ENCODE results near the gene PLEKHA6.

The PLEKHA6 gene

DNA sequence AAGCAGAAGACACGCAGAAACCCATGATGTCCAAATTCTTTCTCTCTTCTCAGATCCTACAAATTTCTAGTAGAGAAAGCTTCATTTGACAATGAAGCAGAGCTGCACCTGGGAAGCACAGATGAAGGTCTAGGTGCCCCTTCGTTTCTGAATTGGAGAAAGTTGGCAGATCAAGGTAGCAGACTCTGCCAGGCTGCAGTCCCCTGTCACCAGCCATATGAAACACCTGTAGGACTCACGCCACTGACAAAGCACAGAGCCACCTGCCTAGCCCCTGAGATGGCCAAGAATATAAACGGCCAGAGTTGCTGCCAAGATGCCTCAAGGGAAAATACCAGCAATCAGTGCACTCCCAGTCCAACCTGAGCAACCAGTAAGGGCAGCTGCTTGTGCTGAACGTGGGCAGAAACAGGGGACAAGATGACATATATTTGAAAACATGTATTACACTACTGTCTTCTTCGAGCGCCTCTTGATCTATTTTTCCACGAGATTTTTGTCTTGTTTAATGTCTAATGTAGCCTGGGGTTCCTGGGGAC is 20.6 kb upstream of the PLEKHA6 start:
- no peak for DNase-seq (ENCODE audit: low read depth)

DNA sequence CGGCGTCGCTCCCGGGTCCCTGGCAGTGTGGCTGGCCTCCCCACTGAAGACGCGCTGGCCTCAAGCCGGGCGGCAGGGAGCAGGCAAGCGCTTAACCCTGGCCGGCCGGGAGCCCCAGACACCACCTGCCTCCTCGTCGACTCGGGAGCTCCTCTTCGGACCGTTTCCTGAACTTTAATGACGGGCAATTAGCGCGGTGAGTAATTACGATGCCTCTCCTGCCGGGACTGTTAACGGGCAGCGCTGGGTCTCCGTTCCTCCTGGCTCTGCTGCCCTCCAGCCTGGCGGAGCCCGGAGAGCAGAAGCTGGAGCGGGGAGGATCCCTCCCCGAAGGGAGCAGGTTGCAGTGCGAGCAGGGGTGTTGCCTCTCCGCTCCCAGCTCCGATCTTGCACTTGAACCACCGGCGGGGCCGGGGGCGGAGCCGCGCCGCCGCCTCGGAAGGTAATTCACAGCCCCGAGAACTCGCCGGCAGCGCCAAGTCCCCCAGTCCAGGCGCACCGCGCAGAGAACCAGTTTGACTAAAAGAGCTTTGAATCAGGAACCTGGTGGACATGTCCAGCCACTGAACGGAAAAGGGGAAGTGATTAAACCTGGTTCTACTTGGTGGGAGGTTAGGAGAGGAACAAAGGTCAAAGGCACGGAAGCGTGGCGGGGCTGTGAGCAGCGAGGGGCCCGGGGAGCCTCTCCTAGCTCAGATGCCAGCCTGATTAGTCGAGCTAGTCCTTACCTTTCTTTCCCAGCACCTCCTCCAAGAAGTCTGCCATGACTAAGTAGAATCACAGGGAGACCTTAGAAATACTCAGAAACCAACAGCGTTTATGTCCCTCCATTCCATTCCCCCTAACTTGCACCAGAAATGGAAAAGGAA is 18.3 kb upstream of the PLEKHA6 start:
- peak; percentile 46 for DNase-seq (ENCODE audit: low read depth)

DNA sequence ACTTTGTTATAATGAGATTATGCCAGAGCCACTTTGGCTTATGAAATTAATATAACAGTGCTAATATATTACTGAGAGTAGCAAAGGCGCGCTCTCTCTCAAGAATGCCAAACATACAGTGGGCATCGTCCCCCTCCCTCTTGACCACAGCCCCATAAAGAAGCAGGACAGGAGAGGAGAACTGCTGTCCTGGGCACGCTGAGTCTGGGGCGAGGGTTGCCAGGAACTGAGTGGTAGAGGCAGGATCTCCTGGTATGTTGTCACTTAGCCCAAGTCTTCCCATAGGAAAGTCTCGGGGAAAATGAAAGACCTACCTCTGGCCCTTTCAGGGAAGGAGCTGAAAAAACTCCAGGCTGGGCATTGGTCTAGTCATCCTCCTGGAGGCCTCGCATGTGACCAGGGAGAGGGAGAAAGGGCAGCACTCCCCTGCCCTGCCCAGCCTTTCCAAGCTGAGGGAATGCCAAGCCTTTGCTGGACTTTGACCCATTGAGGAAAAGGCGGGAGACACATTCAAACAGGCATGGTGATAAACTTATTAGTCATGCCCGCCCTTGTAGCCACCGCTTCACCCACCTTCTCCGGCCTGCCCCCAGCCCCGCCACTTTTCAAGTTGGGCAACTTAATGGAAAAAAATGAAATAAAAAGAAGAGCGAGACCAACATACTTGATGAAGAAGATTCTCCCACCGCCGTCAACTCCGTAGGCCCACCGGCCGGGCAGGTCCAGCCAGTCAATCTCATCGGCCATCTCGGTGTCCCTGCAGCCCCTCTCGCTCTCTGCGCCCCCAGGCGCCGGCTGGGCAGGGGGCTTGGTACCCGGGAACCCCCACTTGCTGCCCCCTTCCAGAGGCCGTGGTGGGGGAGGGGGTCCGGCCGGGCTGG is 17.4 kb upstream of the PLEKHA6 start:
- no peak for DNase-seq (ENCODE audit: low read depth)

- DNase-seq (ENCODE audit: low read depth) = no peak
Measured at GRCh38 chr1:204376465-204376864, 16.7 kb upstream of the PLEKHA6 start.

DNA sequence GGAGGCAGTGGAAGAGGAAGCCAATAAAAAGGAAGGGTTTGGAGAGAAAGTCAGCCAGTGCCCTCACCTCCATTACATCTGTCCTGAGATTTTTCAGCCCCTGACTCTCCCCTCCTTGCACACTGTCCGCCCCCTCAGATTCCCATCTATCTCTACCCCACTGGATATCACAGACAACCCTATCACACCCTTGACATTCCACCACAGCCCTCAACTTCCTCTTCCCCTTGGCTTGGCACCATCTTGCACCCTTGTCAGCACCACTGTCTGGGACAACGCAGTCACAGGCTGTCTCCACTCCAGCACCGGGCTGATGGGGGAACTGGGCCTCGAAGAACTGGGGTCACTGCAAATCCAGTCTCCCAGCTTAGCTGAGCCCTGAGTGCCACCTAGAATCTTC is 14.2 kb upstream of the PLEKHA6 start:
- no peak for DNase-seq (ENCODE audit: low read depth)

DNA sequence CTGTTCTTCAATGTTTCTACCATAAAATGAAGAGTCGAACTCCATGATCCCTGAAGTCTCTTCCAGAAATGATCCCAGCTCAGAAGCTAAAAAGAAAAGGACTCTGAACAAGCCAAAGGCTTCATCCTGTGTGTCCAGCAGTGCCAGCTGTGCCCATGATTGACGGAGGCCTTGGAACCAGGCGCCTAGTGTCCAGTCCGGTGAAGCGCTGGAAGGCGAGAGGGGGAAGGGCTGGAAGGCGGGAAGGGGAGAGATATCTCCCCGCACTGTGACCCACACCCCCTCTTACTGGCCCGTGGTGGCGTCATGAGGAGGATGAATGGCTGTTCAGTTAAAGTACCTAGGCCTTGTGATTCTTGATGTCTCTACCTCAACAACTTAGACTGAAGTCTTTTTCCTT is 10.4 kb upstream of the PLEKHA6 start:
- no peak for DNase-seq (ENCODE audit: low read depth)

- DNase-seq (ENCODE audit: low read depth) = no peak
Measured at GRCh38 chr1:204368996-204369726, 9.4 kb upstream of the PLEKHA6 start.

DNA sequence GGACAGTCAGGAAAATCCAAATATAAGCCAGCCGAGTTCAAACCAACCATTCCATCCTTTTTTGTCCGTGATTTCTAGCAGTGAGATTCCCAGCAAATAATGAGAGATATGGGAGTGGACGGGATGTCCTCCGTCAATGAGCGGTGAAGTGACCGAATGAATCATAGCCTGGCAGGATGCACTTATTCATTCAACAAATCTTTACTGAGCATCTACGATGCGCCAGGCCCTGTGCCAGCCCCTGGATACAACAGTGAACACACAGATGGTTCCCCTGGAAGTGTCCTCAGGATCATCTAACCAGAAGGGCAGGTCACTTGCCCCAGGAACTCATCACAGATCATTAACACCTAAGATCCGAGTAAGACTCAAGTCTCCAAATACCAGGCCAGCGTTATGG is 8.2 kb upstream of the PLEKHA6 start:
- peak; percentile 49 for DNase-seq (ENCODE audit: low read depth)

- DNase-seq (ENCODE audit: low read depth) = peak; percentile 42
Measured at GRCh38 chr1:204367193-204367858, 7.6 kb upstream of the PLEKHA6 start.

GRCh38 chr1:204366759-204367158 is 7.0 kb upstream of the PLEKHA6 start:
- peak; percentile 38 for DNase-seq (ENCODE audit: low read depth)

- peak; percentile 81 for DNase-seq (ENCODE audit: low read depth)
Measured at GRCh38 chr1:204363335-204364114, 3.8 kb upstream of the PLEKHA6 start.

GRCh38 chr1:204362984-204363334 is 3.2 kb upstream of the PLEKHA6 start:
- no peak for DNase-seq (ENCODE audit: low read depth)

DNA sequence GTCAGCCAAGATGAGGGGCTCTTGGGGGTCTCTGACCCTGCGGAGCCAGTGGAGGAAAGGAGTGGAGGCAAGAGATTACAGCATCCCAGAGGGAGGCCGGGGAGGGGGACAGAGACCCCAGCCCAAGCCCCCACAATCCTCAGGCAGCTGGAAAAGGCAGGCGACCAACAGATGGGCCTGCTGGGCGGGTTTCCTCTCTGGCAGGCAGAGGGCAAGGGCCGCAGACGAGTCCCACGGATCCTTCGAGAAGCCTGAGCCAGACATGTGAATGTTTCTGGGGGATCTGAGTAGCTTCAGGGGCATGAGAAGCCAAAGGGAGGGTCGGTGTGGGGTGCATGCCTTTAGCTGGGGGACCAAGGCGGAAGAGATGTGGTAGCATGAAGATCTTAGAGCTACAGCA is 2.1 kb upstream of the PLEKHA6 start:
- DNase-seq (ENCODE audit: low read depth) = no peak

DNA sequence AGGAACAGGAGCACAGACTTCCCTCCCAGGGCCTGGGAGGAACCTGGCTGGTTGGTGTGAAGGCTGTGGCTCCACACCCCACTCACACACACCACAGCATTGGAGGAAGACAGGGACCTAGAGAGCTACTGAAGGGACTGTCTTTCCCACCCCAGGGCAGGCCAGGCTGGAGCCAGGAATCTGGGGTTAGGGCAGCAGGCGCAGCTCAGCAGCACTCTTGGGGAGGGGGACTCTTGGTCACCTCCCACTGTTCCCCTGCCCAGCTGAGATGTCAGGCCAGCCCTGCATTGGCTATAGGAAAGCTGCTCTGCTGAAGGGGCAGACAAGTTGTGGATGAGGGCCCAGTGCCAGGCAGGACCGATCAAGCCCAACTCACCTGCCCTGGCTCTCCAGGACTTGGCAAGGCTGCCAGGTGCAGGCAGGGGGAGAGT is 1.6 kb upstream of the PLEKHA6 start:
- no peak for DNase-seq (ENCODE audit: low read depth)

DNA sequence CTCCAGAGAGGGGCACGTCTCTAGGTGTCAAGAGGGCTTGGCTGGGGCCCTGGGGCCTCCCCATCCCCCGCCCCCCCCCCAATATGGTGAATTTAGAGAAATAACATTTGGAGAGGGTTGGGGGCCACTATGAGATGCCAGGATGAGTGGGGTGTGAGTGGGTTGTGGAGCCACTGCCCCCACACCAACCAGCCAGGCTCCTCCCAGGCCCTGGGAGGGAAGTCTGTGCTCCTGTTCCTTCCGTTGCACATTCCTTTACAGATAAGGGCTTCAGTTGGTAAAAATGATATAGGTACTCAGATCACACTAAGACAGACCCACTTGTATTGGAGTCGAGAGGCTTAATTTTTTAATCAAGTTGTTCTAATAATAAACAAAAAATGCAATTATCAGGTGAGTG is 585 bp upstream of the PLEKHA6 start:
- no peak for DNase-seq (ENCODE audit: low read depth)

GRCh38 chr1:204359131-204359473 is 627 bp downstream of the PLEKHA6 start:
- DNase-seq (ENCODE audit: low read depth) = peak; percentile 15

- DNase-seq (ENCODE audit: low read depth) = no peak
Measured at GRCh38 chr1:204358605-204359004, 1.1 kb downstream of the PLEKHA6 start.

- peak; percentile 14 for DNase-seq (ENCODE audit: low read depth)
Measured at GRCh38 chr1:204357551-204358490, 1.9 kb downstream of the PLEKHA6 start.

GRCh38 chr1:204356997-204357396 is 2.7 kb downstream of the PLEKHA6 start:
- DNase-seq (ENCODE audit: low read depth) = peak; percentile 31

- DNase-seq (ENCODE audit: low read depth) = no peak
Measured at GRCh38 chr1:204355913-204356312, 3.8 kb downstream of the PLEKHA6 start.
